NB4 (cell line): ENCODE data around the gene B9D1.

Source experiments
- CTCF ChIP-seq: IDR thresholded peaks from one replicate; pipeline ENCODE4 v1.5.1; 2012; ENCODE audit warnings: low read depth, low read length
- MAX ChIP-seq: IDR thresholded peaks from 2 replicates; pipeline ENCODE4 v1.6.1; 2011; ENCODE audit warnings: low read depth, low read length
- MYC ChIP-seq: IDR thresholded peaks from 2 replicates; pipeline ENCODE4 v1.6.1; 2011; ENCODE audit warnings: low read depth, low read length
- POLR2A ChIP-seq: IDR thresholded peaks from 2 replicates; pipeline ENCODE4 v1.6.1; 2011; ENCODE audit warnings: mild to moderate bottlenecking; ENCODE audit not compliant: insufficient read length; ENCODE audit errors: extremely low read depth

- no peak for TF ChIP-seq MAX
- no peak for TF ChIP-seq CTCF
- no peak for TF ChIP-seq POLR2A
- TF ChIP-seq MYC = no peak
Observed at GRCh38 chr17:19327031-19327783, 35.3 kb downstream of the B9D1 start.
